Measurements from ENCODE around the gene OSBPL10.

- TF ChIP-seq CHD7 (IDR thresholded peaks at IDR 0.05; ENCODE audit: insufficient replicate concordance, low read length): no peak
- TF ChIP-seq CTCF (IDR thresholded peaks at IDR 0.05; ENCODE audit: control extremely low read depth in 1 of 3, insufficient read depth in 1 of 3, low read depth in 1 of 3, low read length in 3 of 3): no peak
- no peak for TF ChIP-seq ZNF274 (IDR thresholded peaks at IDR 0.05; ENCODE audit: borderline replicate concordance, extremely low read depth, low read length)
- no peak for TF ChIP-seq EP300 (IDR thresholded peaks at IDR 0.05; ENCODE audit: borderline replicate concordance in 1 of 2, low read depth in 2 of 2, low read length in 2 of 2)
- no peak for TF ChIP-seq CEBPB (IDR thresholded peaks at IDR 0.05; ENCODE audit: low read depth, low read length)
- no peak for TF ChIP-seq BCL11A (IDR thresholded peaks at IDR 0.05; ENCODE audit: low read depth in 2 of 2, low read length in 2 of 2)
- TF ChIP-seq RAD21 (IDR thresholded peaks at IDR 0.05 in 1 of 2, conservative IDR thresholded peaks at IDR 0.05 in 1 of 2; ENCODE audit: low read depth in 2 of 2, low read length in 2 of 2): no peak
These were observed 259.4 kb downstream of the OSBPL10 start for GRCh38 chr3:31721676-31722075.
